ENCODE measurements around the gene F12.

DNA sequence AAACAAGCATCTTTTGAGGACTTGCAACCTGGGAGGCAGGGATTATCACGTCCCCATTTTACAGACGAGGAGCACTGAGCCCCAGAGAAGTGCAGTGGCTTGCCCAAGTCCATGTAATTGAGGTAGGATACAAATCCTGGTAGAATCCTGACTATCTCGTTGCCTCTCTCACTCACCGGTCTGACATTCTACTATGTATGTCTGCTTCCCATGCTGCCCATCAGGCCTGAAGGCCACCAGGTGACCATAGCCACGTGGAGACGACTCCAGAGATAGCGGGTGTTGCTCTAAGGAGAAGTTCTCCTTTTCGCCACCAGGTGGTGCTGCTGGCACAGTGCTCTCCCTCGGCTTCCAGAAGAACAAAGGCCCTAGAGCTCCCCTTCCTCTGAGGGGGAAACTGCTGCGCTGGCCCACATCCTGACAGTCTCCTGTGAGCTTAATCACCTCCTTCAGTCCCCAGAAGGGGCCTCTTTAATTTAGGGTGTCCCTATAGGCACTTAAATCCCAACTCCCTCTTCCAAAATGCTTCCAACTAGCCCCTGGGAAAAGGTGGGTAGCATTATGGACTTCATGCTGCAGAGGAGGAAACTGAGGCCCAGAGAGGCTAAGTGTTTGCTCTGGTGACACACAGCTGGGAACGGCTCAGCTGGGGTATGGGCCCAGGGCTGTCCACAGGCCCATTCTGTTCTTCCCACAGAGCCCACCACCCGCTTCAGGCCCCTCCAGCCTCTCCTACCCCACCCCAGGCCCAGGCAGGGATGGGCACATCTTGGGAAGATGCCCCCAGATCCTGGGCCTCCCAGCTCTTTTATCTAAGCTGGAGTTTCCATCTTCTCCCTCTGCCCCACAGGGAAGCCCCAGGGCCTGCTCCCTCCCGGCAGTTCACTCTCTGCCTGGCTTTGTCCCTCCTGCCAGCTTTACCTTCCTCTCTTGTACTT, 18.7 kb downstream of the F12 start:
- no peak for TF ChIP-seq TCF12 (IDR thresholded peaks at IDR 0.05)
- no peak for TF ChIP-seq POLR2AphosphoS5 (IDR thresholded peaks at IDR 0.05; ENCODE audit: low read depth, low read length)
- TF ChIP-seq CTCF (IDR thresholded peaks at IDR 0.05), result peak; percentile 88
